HEK293 (cell line): ENCODE results near the gene CNTNAP1.

ENCODE experiments used
- GLIS1 ChIP-seq: fragments of 450-650 bp; formaldehyde crosslinking; IDR thresholded peaks from 2 replicates; pipeline ENCODE4 v1.5.1; 2016; ENCODE audit warnings: missing biosample characterization, missing genetic modification characterization
- OVOL3 ChIP-seq: fragments of 450-650 bp; formaldehyde crosslinking; IDR thresholded peaks from 2 replicates; pipeline ENCODE4 v1.5.1; 2016; ENCODE audit warnings: missing biosample characterization, missing genetic modification characterization
- SCRT2 ChIP-seq: fragments of 450-650 bp; formaldehyde crosslinking; IDR thresholded peaks from 2 replicates; pipeline ENCODE4 v1.5.1; 2016; ENCODE audit warnings: missing biosample characterization, missing genetic modification characterization
- SP2 ChIP-seq: fragments of 450-650 bp; formaldehyde crosslinking; IDR thresholded peaks from 2 replicates; pipeline ENCODE4 v1.5.1; 2016; ENCODE audit warnings: missing biosample characterization, missing genetic modification characterization
- ZBTB11 ChIP-seq: fragments of 450-650 bp; formaldehyde crosslinking; conservative IDR thresholded peaks from 2 replicates; pipeline ENCODE4 v1.5.1; 2016; ENCODE audit warnings: low read depth, missing biosample characterization, missing genetic modification characterization
- ZBTB20 ChIP-seq: fragments of 450-650 bp; formaldehyde crosslinking; IDR thresholded peaks from 2 replicates; pipeline ENCODE4 v1.5.1; 2016; ENCODE audit warnings: missing biosample characterization, missing genetic modification characterization
- ZFHX2 ChIP-seq: fragments of 450-650 bp; formaldehyde crosslinking; conservative IDR thresholded peaks from 2 replicates; pipeline ENCODE4 v1.5.1; 2016; ENCODE audit warnings: missing biosample characterization, missing genetic modification characterization
- ZFP41 ChIP-seq: fragments of 450-650 bp; formaldehyde crosslinking; IDR thresholded peaks from 2 replicates; pipeline ENCODE4 v1.5.1; 2016; ENCODE audit warnings: missing biosample characterization, missing genetic modification characterization, borderline replicate concordance
- ZNF155 ChIP-seq: fragments of 450-650 bp; formaldehyde crosslinking; IDR thresholded peaks from 2 replicates; pipeline ENCODE4 v1.5.1; 2016; ENCODE audit warnings: missing biosample characterization, missing genetic modification characterization
- ZNF16 ChIP-seq: fragments of 450-650 bp; formaldehyde crosslinking; IDR thresholded peaks from 2 replicates; pipeline ENCODE4 v1.5.1; 2016; ENCODE audit warnings: low read depth, missing biosample characterization, missing genetic modification characterization
- ZNF211 ChIP-seq: fragments of 450-650 bp; formaldehyde crosslinking; IDR thresholded peaks from 2 replicates; pipeline ENCODE4 v1.5.1; 2016; ENCODE audit warnings: low read depth, missing biosample characterization, missing genetic modification characterization
- ZNF248 ChIP-seq: fragments of 450-650 bp; formaldehyde crosslinking; IDR thresholded peaks from 2 replicates; pipeline ENCODE4 v1.5.1; 2017; ENCODE audit warnings: missing biosample characterization, missing genetic modification characterization
- ZNF311 ChIP-seq: fragments of 450-650 bp; formaldehyde crosslinking; IDR thresholded peaks from 2 replicates; pipeline ENCODE4 v1.5.1; 2017; ENCODE audit warnings: missing biosample characterization, missing genetic modification characterization, borderline replicate concordance
- ZNF366 ChIP-seq: fragments of 450-650 bp; formaldehyde crosslinking; conservative IDR thresholded peaks from 2 replicates; pipeline ENCODE4 v1.5.1; 2016; ENCODE audit warnings: missing biosample characterization, missing genetic modification characterization
- ZNF404 ChIP-seq: fragments of 450-650 bp; formaldehyde crosslinking; IDR thresholded peaks from 2 replicates; pipeline ENCODE4 v1.5.1; 2017; ENCODE audit warnings: missing biosample characterization, missing genetic modification characterization
- ZNF423 ChIP-seq: fragments of 450-650 bp; formaldehyde crosslinking; IDR thresholded peaks from 2 replicates; pipeline ENCODE4 v1.5.1; 2016; ENCODE audit warnings: missing biosample characterization, missing genetic modification characterization
- ZNF426 ChIP-seq: fragments of 450-650 bp; formaldehyde crosslinking; IDR thresholded peaks from 2 replicates; pipeline ENCODE4 v1.5.1; 2017; ENCODE audit warnings: missing biosample characterization, missing genetic modification characterization, mild to moderate bottlenecking, inconsistent platforms, moderate library complexity
- ZNF529 ChIP-seq: fragments of 450-650 bp; formaldehyde crosslinking; IDR thresholded peaks from 2 replicates; pipeline ENCODE4 v1.5.1; 2017; ENCODE audit warnings: missing genetic modification characterization, missing biosample characterization; ENCODE audit not compliant: insufficient replicate concordance
- ZNF530 ChIP-seq: fragments of 450-650 bp; formaldehyde crosslinking; IDR thresholded peaks from 2 replicates; pipeline ENCODE4 v1.5.1; 2016; ENCODE audit warnings: low read depth, missing biosample characterization, missing genetic modification characterization
- ZNF561 ChIP-seq: fragments of 450-650 bp; IDR thresholded peaks from 2 replicates; pipeline ENCODE4 v1.5.1; 2018; ENCODE audit warnings: missing biosample characterization, missing genetic modification characterization, borderline replicate concordance
- ZNF600 ChIP-seq: fragments of 450-650 bp; formaldehyde crosslinking; IDR thresholded peaks from 2 replicates; pipeline ENCODE4 v1.5.1; 2016; ENCODE audit warnings: missing biosample characterization, missing genetic modification characterization
- ZNF677 ChIP-seq: fragments of 450-650 bp; IDR thresholded peaks from 2 replicates; pipeline ENCODE4 v1.5.0; 2018; ENCODE audit warnings: missing biosample characterization, mild to moderate bottlenecking, missing genetic modification characterization, moderate library complexity
- ZNF692 ChIP-seq: fragments of 450-650 bp; formaldehyde crosslinking; IDR thresholded peaks from 2 replicates; pipeline ENCODE4 v1.5.1; 2016; ENCODE audit warnings: missing biosample characterization, missing genetic modification characterization
- ZNF76 ChIP-seq: fragments of 450-650 bp; formaldehyde crosslinking; IDR thresholded peaks from 2 replicates; pipeline ENCODE4; 2016; ENCODE audit warnings: low read depth, missing biosample characterization, missing genetic modification characterization, borderline replicate concordance
- ZNF777 ChIP-seq: fragments of 450-650 bp; formaldehyde crosslinking; IDR thresholded peaks from 2 replicates; pipeline ENCODE4 v1.5.1; 2017; ENCODE audit warnings: missing biosample characterization, missing genetic modification characterization, borderline replicate concordance
- ZNF830 ChIP-seq: fragments of 450-650 bp; IDR thresholded peaks from 2 replicates; pipeline ENCODE4 v1.5.0; 2018; ENCODE audit warnings: missing biosample characterization, missing genetic modification characterization, low read depth, mild to moderate bottlenecking, moderate library complexity
- ZXDB ChIP-seq: fragments of 450-650 bp; formaldehyde crosslinking; IDR thresholded peaks from 2 replicates; pipeline ENCODE4 v1.5.1; 2016; ENCODE audit warnings: missing biosample characterization, missing genetic modification characterization
- TF ChIP-seq, protein P1 (sequence below): fragments of 450-650 bp; formaldehyde crosslinking; IDR thresholded peaks from 2 replicates; pipeline ENCODE4 v1.5.1; 2017; ENCODE audit warnings: missing biosample characterization, missing genetic modification characterization
- TF ChIP-seq, protein P2 (sequence below): fragments of 450-650 bp; formaldehyde crosslinking; IDR thresholded peaks from 2 replicates; pipeline ENCODE4 v1.5.1; 2016; ENCODE audit warnings: missing biosample characterization, missing genetic modification characterization
- TF ChIP-seq, protein P3 (sequence below): fragments of 450-650 bp; formaldehyde crosslinking; IDR thresholded peaks from 2 replicates; pipeline ENCODE4 v1.5.1; 2016; ENCODE audit warnings: missing biosample characterization, missing genetic modification characterization

CNTNAP1 gene

GRCh38 chr17:42667088-42667951 lies 15.0 kb upstream of the CNTNAP1 start (continued):
- TF ChIP-seq, protein P1, sequence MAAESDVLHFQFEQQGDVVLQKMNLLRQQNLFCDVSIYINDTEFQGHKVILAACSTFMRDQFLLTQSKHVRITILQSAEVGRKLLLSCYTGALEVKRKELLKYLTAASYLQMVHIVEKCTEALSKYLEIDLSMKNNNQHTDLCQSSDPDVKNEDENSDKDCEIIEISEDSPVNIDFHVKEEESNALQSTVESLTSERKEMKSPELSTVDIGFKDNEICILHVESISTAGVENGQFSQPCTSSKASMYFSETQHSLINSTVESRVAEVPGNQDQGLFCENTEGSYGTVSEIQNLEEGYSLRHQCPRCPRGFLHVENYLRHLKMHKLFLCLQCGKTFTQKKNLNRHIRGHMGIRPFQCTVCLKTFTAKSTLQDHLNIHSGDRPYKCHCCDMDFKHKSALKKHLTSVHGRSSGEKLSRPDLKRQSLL (tag by site-specific recombination) = no peak
- 0 out of 2 replicates have a peak, but pooled peaks have one; percentile 33 for TF ChIP-seq ZNF692 (tag by site-specific recombination)
- no peak for TF ChIP-seq ZNF311 (tag by site-specific recombination)
- peak; percentile 57 for TF ChIP-seq ZFHX2 (tag by site-specific recombination)
- TF ChIP-seq ZNF426 (tag by site-specific recombination) = no peak
- TF ChIP-seq ZNF248 (tag by site-specific recombination) = no peak
- no peak for TF ChIP-seq ZNF530 (tag by site-specific recombination)
- TF ChIP-seq ZNF76 (tag by site-specific recombination) = no peak
- no peak for TF ChIP-seq ZBTB20 (tag by site-specific recombination)
- no peak for TF ChIP-seq ZXDB
- TF ChIP-seq ZNF16 (tag by site-specific recombination) = no peak
- no peak for TF ChIP-seq ZNF529 (tag by site-specific recombination)
- TF ChIP-seq ZNF211 (tag by site-specific recombination) = no peak
- peak; percentile 19; the same call in 1 of the 2 replicates for TF ChIP-seq GLIS1 (tag by site-specific recombination)
- no peak for TF ChIP-seq ZNF561
- TF ChIP-seq, protein P2, sequence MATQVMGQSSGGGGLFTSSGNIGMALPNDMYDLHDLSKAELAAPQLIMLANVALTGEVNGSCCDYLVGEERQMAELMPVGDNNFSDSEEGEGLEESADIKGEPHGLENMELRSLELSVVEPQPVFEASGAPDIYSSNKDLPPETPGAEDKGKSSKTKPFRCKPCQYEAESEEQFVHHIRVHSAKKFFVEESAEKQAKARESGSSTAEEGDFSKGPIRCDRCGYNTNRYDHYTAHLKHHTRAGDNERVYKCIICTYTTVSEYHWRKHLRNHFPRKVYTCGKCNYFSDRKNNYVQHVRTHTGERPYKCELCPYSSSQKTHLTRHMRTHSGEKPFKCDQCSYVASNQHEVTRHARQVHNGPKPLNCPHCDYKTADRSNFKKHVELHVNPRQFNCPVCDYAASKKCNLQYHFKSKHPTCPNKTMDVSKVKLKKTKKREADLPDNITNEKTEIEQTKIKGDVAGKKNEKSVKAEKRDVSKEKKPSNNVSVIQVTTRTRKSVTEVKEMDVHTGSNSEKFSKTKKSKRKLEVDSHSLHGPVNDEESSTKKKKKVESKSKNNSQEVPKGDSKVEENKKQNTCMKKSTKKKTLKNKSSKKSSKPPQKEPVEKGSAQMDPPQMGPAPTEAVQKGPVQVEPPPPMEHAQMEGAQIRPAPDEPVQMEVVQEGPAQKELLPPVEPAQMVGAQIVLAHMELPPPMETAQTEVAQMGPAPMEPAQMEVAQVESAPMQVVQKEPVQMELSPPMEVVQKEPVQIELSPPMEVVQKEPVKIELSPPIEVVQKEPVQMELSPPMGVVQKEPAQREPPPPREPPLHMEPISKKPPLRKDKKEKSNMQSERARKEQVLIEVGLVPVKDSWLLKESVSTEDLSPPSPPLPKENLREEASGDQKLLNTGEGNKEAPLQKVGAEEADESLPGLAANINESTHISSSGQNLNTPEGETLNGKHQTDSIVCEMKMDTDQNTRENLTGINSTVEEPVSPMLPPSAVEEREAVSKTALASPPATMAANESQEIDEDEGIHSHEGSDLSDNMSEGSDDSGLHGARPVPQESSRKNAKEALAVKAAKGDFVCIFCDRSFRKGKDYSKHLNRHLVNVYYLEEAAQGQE = no peak
- TF ChIP-seq ZNF366 (tag by site-specific recombination) = no peak
- TF ChIP-seq OVOL3 (tag by site-specific recombination) = no peak
- peak; percentile 75; the same call in 1 of the 2 replicates for TF ChIP-seq ZNF600
- no peak for TF ChIP-seq ZNF677 (tag by site-specific recombination)
- no peak for TF ChIP-seq ZNF777 (tag by site-specific recombination)
- TF ChIP-seq SCRT2 (tag by site-specific recombination) = peak; percentile 45; the same call in 1 of the 2 replicates
- peak; percentile 31 for TF ChIP-seq SP2 (tag by site-specific recombination)
- no peak for TF ChIP-seq ZNF155 (tag by site-specific recombination)
- TF ChIP-seq ZFP41 = no peak
- TF ChIP-seq, protein P3, sequence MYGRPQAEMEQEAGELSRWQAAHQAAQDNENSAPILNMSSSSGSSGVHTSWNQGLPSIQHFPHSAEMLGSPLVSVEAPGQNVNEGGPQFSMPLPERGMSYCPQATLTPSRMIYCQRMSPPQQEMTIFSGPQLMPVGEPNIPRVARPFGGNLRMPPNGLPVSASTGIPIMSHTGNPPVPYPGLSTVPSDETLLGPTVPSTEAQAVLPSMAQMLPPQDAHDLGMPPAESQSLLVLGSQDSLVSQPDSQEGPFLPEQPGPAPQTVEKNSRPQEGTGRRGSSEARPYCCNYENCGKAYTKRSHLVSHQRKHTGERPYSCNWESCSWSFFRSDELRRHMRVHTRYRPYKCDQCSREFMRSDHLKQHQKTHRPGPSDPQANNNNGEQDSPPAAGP (tag by site-specific recombination) = peak; percentile 78
- TF ChIP-seq ZNF423 (tag by site-specific recombination) = no peak
- no peak for TF ChIP-seq ZBTB11
- TF ChIP-seq ZNF404 (tag by site-specific recombination) = no peak
- no peak for TF ChIP-seq ZNF830 (tag by site-specific recombination)
